ENCODE results near the gene ADCY3. TPM values are rescaled to one million over a fixed set of nuclear protein-coding genes. Genes with fewer than 3 reads are reported as not detected.

Gene ADCY3
- polyA plus RNA-seq, 1 of the 3 experiments (the other 2 are of a cell fraction), result 53.9 TPM

DNA sequence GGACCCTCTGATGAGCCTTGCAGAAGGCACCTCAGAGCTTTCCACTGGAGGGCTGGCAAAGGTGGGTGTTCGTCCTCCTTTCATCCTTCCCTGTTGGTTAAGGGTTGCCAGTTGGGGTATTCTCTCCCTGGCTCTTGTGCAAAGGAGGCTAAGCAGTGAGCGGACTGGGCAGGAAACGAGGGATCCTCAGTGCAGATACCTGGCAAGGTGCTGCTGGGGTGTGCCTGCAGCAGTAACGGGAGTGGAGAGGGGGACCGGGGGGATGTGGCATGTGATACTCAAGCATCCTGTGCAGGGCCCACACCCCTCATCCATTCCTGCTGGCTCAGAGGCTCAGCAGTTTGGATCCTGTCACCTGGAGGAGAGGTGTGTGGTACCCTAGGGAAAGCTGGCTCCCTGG, 4.2 kb upstream of the ADCY3 start:
- Histone ChIP-seq H3K9me2 (no peaks in the 10 kb centered on the region), H3K4me3 (ENCODE audit: low read depth in 2 of 2, low read length in 1 of 2) (no peak overlapping the region), H3K9me3 (no peaks in the 10 kb centered on the region), H3K27me3 (ENCODE audit: insufficient read depth) (no peaks in the 10 kb centered on the region), H2AFZ (ENCODE audit: low read depth) (no peak overlapping the region), H3K9ac (no peak overlapping the region), H4K20me1 (ENCODE audit: insufficient read depth) (no peaks in the 10 kb centered on the region), H3K4me2 (no peak overlapping the region), H3F3A (replicated peaks; ENCODE audit: insufficient read depth) (peaks cover 6% of the 10 kb centered on the region), H3K79me2 (ENCODE audit: insufficient read depth) (peaks cover 4% of the 10 kb centered on the region; the same call in 1 of the 2 replicates), H3K27ac (ENCODE audit: low read depth in 2 of 2, low read length in 1 of 2) (no peak overlapping the region), H3K4me1 (ENCODE audit: control insufficient read depth in 1 of 2, insufficient read depth in 2 of 2, low read depth in 1 of 2, low read length in 1 of 2) (peaks cover 0 to 3% of the 10 kb centered on the region in 2 experiments; a peak in 1 of 4 replicates), H3K36me3 (replicated peaks in 1 of 2; ENCODE audit: control insufficient read depth in 1 of 2, insufficient read depth in 2 of 2, low read length in 1 of 2) (no peaks in the 10 kb centered on the region)
- no peak for DNase-seq
- 88% methylated on average over 5 of the region's 5 CpGs for WGBS (ENCODE audit: low lambda C conversion rate)
- no peak for TF ChIP-seq CTCF (IDR thresholded peaks at IDR 0.05)
- TF ChIP-seq, protein P1, sequence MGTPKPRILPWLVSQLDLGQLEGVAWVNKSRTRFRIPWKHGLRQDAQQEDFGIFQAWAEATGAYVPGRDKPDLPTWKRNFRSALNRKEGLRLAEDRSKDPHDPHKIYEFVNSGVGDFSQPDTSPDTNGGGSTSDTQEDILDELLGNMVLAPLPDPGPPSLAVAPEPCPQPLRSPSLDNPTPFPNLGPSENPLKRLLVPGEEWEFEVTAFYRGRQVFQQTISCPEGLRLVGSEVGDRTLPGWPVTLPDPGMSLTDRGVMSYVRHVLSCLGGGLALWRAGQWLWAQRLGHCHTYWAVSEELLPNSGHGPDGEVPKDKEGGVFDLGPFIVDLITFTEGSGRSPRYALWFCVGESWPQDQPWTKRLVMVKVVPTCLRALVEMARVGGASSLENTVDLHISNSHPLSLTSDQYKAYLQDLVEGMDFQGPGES (IDR thresholded peaks at IDR 0.05; ENCODE audit: low read depth, low read length), result no peak
- CTCF ChIA-PET, result interaction anchor here (0.9 to 1.0 kb wide), 2 partner anchors 49 to 97 kb away, joined by 4 read pairs; no protein-coding TSS in a partner anchor
- POLR2A ChIA-PET, result interaction anchor here (0.5 kb wide), 1 partner anchor 9 kb away, joined by 6 read pairs; no protein-coding TSS in a partner anchor

DNA sequence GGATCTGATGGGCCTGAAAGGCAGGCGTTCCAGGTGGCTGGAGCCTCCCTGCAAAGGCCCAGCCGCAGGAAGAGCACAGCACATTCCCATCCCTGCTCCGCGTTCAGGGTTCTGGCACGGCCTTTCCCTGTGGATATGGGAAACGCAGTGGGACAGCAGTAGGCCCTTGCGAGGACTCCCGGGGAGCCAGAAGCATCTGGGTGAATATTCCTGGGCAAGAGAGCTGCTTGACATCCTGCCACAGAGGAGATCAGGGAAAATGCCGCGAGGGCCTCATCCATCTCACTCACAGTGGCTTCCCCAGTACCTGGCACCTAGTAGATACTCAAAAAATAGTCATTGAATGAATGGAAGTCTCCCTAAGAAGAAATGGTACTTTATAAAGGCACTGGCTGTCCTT, 3.1 kb upstream of the ADCY3 start:
- no peak overlapping the region for H3K4me3 ChIP-seq (ENCODE audit: low read depth in 2 of 2, low read length in 1 of 2)
- no peak for DNase-seq
- peaks cover 8% of the 10 kb centered on the region; the same call in 1 of the 2 replicates for H3K79me2 ChIP-seq (ENCODE audit: insufficient read depth)
- H3K27ac ChIP-seq (ENCODE audit: low read depth in 2 of 2, low read length in 1 of 2), result no peak overlapping the region
- H3K9me2 ChIP-seq, result no peaks in the 10 kb centered on the region
- H3K9ac ChIP-seq, result no peak overlapping the region
- H3K4me2 ChIP-seq, result no peak overlapping the region
- 98% methylated on average over 10 of the region's 10 CpGs for WGBS (ENCODE audit: low lambda C conversion rate)
- H3K4me1 ChIP-seq (ENCODE audit: control insufficient read depth in 1 of 2, insufficient read depth in 2 of 2, low read depth in 1 of 2, low read length in 1 of 2), result peaks cover 0 to 15% of the 10 kb centered on the region in 2 experiments; a peak in 1 of 4 replicates
- TF ChIP-seq NRF1 (IDR thresholded peaks at IDR 0.05; ENCODE audit: low read depth, low read length) (no peak), FOXM1 (IDR thresholded peaks at IDR 0.05; ENCODE audit: low read depth) (no peak), RAD21 (IDR thresholded peaks at IDR 0.05; ENCODE audit: low read length) (no peak), SIN3A (IDR thresholded peaks at IDR 0.05; ENCODE audit: borderline replicate concordance, low read depth, low read length) (no peak), GATA2 (CRISPR knock-in tag; IDR thresholded peaks at IDR 0.05) (no peak), ELF1 (IDR thresholded peaks at IDR 0.05) (no peak), RFX5 (IDR thresholded peaks at IDR 0.05; ENCODE audit: low read length) (no peak), JUND (IDR thresholded peaks at IDR 0.05) (no peak), EP300 (IDR thresholded peaks at IDR 0.05; ENCODE audit: borderline replicate concordance in 1 of 2, low read depth in 1 of 2, low read length in 1 of 2) (no peak), POLR2AphosphoS5 (IDR thresholded peaks at IDR 0.05; ENCODE audit: low read depth, low read length) (no peak), FOSL2 (IDR thresholded peaks at IDR 0.05; ENCODE audit: borderline replicate concordance, low read depth) (no peak), YY1 (IDR thresholded peaks at IDR 0.05; ENCODE audit: low read depth) (no peak), EZH2phosphoT487 (IDR thresholded peaks at IDR 0.05; ENCODE audit: borderline replicate concordance, low read depth) (no peak)
- TF ChIP-seq, protein P2, sequence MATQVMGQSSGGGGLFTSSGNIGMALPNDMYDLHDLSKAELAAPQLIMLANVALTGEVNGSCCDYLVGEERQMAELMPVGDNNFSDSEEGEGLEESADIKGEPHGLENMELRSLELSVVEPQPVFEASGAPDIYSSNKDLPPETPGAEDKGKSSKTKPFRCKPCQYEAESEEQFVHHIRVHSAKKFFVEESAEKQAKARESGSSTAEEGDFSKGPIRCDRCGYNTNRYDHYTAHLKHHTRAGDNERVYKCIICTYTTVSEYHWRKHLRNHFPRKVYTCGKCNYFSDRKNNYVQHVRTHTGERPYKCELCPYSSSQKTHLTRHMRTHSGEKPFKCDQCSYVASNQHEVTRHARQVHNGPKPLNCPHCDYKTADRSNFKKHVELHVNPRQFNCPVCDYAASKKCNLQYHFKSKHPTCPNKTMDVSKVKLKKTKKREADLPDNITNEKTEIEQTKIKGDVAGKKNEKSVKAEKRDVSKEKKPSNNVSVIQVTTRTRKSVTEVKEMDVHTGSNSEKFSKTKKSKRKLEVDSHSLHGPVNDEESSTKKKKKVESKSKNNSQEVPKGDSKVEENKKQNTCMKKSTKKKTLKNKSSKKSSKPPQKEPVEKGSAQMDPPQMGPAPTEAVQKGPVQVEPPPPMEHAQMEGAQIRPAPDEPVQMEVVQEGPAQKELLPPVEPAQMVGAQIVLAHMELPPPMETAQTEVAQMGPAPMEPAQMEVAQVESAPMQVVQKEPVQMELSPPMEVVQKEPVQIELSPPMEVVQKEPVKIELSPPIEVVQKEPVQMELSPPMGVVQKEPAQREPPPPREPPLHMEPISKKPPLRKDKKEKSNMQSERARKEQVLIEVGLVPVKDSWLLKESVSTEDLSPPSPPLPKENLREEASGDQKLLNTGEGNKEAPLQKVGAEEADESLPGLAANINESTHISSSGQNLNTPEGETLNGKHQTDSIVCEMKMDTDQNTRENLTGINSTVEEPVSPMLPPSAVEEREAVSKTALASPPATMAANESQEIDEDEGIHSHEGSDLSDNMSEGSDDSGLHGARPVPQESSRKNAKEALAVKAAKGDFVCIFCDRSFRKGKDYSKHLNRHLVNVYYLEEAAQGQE (IDR thresholded peaks at IDR 0.05; ENCODE audit: low read depth, low read length), result no peak
- TF ChIP-seq, protein P3, sequence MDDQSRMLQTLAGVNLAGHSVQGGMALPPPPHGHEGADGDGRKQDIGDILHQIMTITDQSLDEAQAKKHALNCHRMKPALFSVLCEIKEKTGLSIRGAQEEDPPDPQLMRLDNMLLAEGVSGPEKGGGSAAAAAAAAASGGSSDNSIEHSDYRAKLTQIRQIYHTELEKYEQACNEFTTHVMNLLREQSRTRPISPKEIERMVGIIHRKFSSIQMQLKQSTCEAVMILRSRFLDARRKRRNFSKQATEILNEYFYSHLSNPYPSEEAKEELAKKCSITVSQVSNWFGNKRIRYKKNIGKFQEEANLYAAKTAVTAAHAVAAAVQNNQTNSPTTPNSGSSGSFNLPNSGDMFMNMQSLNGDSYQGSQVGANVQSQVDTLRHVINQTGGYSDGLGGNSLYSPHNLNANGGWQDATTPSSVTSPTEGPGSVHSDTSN (IDR thresholded peaks at IDR 0.05), result no peak
- TF ChIP-seq, protein P1 (IDR thresholded peaks at IDR 0.05; ENCODE audit: low read depth, low read length), result no peak
- no peaks in the 10 kb centered on the region for H3K27me3 ChIP-seq (ENCODE audit: insufficient read depth)
- H4K20me1 ChIP-seq (ENCODE audit: insufficient read depth), result no peaks in the 10 kb centered on the region
- peaks cover 6% of the 10 kb centered on the region for H3F3A ChIP-seq (replicated peaks; ENCODE audit: insufficient read depth)
- ChIA-PET CTCF (interaction anchor here (0.7 to 0.9 kb wide), 2 partner anchors 54 to 152 kb away, joined by 3 read pairs; no protein-coding TSS in a partner anchor), POLR2A (interaction anchor here (0.7 kb wide), 1 partner anchor 433 kb away, joined by 7 read pairs; no protein-coding TSS in a partner anchor)
- no peaks in the 10 kb centered on the region for H3K36me3 ChIP-seq (replicated peaks in 1 of 2; ENCODE audit: control insufficient read depth in 1 of 2, insufficient read depth in 2 of 2, low read length in 1 of 2)
- H3K9me3 ChIP-seq, result no peaks in the 10 kb centered on the region
- H2AFZ ChIP-seq (ENCODE audit: low read depth), result no peak overlapping the region
